ENCODE data around the gene VHLL. TPM values are rescaled to one million over a fixed set of nuclear protein-coding genes. Genes with fewer than 3 reads are reported as not detected.

Gene VHLL
- polyA plus RNA-seq, 1 experiment, result not detected

GRCh38 chr1:156308078-156308477 lies 9.0 kb upstream of the VHLL start:
- peaks cover 11% of the 10 kb centered on the region for H3K36me3 ChIP-seq (ENCODE audit: control insufficient read depth, insufficient read depth, low read length)
- TF ChIP-seq, protein P1, sequence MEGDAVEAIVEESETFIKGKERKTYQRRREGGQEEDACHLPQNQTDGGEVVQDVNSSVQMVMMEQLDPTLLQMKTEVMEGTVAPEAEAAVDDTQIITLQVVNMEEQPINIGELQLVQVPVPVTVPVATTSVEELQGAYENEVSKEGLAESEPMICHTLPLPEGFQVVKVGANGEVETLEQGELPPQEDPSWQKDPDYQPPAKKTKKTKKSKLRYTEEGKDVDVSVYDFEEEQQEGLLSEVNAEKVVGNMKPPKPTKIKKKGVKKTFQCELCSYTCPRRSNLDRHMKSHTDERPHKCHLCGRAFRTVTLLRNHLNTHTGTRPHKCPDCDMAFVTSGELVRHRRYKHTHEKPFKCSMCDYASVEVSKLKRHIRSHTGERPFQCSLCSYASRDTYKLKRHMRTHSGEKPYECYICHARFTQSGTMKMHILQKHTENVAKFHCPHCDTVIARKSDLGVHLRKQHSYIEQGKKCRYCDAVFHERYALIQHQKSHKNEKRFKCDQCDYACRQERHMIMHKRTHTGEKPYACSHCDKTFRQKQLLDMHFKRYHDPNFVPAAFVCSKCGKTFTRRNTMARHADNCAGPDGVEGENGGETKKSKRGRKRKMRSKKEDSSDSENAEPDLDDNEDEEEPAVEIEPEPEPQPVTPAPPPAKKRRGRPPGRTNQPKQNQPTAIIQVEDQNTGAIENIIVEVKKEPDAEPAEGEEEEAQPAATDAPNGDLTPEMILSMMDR (IDR thresholded peaks at IDR 0.05; ENCODE audit: insufficient read depth, low read depth, low read length), result no peak
- ChIA-PET CTCF (interaction anchor here (1.2 to 4.7 kb wide), 2 partner anchors 9 to 11 kb away, joined by 3 to 25 read pairs; no protein-coding TSS in a partner anchor), POLR2A (no interaction called here)
- no peak overlapping the region for H3K4me3 ChIP-seq (ENCODE audit: low read depth, low read length)
- DNase-seq (ENCODE audit: low read depth), result no peak
- H3K27me3 ChIP-seq (ENCODE audit: control insufficient read depth, insufficient read depth, low read length), result no peaks in the 10 kb centered on the region

GRCh38 chr1:156305215-156305614 lies 6.1 kb upstream of the VHLL start:
- Histone ChIP-seq H3K27me3 (ENCODE audit: control insufficient read depth, insufficient read depth, low read length) (no peaks in the 10 kb centered on the region), H3K36me3 (ENCODE audit: control insufficient read depth, insufficient read depth, low read length) (peaks cover 3% of the 10 kb centered on the region), H3K4me3 (ENCODE audit: low read depth, low read length) (no peak overlapping the region)
- ChIA-PET POLR2A (no interaction called here), CTCF (interaction anchor here (0.7 to 2.9 kb wide), 2 partner anchors 14 to 40 kb away, joined by 3 to 8 read pairs; no protein-coding TSS in a partner anchor)
- DNase-seq (ENCODE audit: low read depth), result no peak
- TF ChIP-seq, protein P1 (IDR thresholded peaks at IDR 0.05; ENCODE audit: insufficient read depth, low read depth, low read length), result no peak

- DNase-seq (ENCODE audit: low read depth), result no peak
- ChIA-PET POLR2A (no interaction called here), CTCF (interaction anchor here (0.9 to 2.9 kb wide), 3 partner anchors 9 to 30 kb away, joined by 3 to 8 read pairs (median 3); no protein-coding TSS in a partner anchor)
- Histone ChIP-seq H3K27me3 (ENCODE audit: control insufficient read depth, insufficient read depth, low read length) (no peaks in the 10 kb centered on the region), H3K4me3 (ENCODE audit: low read depth, low read length) (no peak overlapping the region), H3K36me3 (ENCODE audit: control insufficient read depth, insufficient read depth, low read length) (no peaks in the 10 kb centered on the region)
- TF ChIP-seq, protein P1 (IDR thresholded peaks at IDR 0.05; ENCODE audit: insufficient read depth, low read depth, low read length), result no peak
Observed at GRCh38 chr1:156303241-156303640, 4.1 kb upstream of the VHLL start.

GRCh38 chr1:156295391-156295947 lies 3.6 kb downstream of the VHLL start, which contains the start of gene GLMP:
GLMP (minus strand) TSS chr1:156295679; CDS start chr1:156295645, 34 bp downstream.
- Histone ChIP-seq H3K4me3 (ENCODE audit: low read depth, low read length) (peak within 1 kb of the TSS; percentile 69), H3K27me3 (ENCODE audit: control insufficient read depth, insufficient read depth, low read length) (no peaks in the 10 kb centered on the region), H3K36me3 (ENCODE audit: control insufficient read depth, insufficient read depth, low read length) (peaks cover 3% of the 10 kb centered on the region; the same call in 1 of the 2 replicates)
- no peak for DNase-seq (ENCODE audit: low read depth)
- TF ChIP-seq, protein P1 (IDR thresholded peaks at IDR 0.05; ENCODE audit: insufficient read depth, low read depth, low read length), result no peak
- ChIA-PET POLR2A (interaction anchor here (0.6 kb wide), 1 partner anchor 52 kb away, joined by 5 read pairs; no protein-coding TSS in a partner anchor), CTCF (interaction anchor here (1.4 kb wide), 1 partner anchor 12 kb away, joined by 3 read pairs; the partner anchor contains the start of gene TMEM79)

GRCh38 chr1:156293895-156294294 lies 5.2 kb downstream of the VHLL start:
- H3K4me3 ChIP-seq (ENCODE audit: low read depth, low read length), result no peak overlapping the region
- no peak for DNase-seq (ENCODE audit: low read depth)
- H3K27me3 ChIP-seq (ENCODE audit: control insufficient read depth, insufficient read depth, low read length), result no peaks in the 10 kb centered on the region
- peaks cover 4% of the 10 kb centered on the region; the same call in 1 of the 2 replicates for H3K36me3 ChIP-seq (ENCODE audit: control insufficient read depth, insufficient read depth, low read length)
- ChIA-PET CTCF (no interaction called here), POLR2A (no interaction called here)
- TF ChIP-seq, protein P1 (IDR thresholded peaks at IDR 0.05; ENCODE audit: insufficient read depth, low read depth, low read length), result no peak
